ENCODE data around the gene RASL11A.

RASL11A gene

GRCh38 chr13:27251166-27252091, 19.2 kb upstream of the RASL11A start, which contains the start of gene RPL21:
Gene RPL21 (plus strand): TSS chr13:27251558. CDS start chr13:27253777, 2,219 bp downstream.
- Histone ChIP-seq H3K27ac (ENCODE audit: low read depth, low read length, severe bottlenecking) (peak within 1 kb of the TSS; percentile 99), H3K9me3 (ENCODE audit: control insufficient read depth, low read length) (no peaks in the 10 kb centered on the region), H3K4me1 (ENCODE audit: control insufficient read depth, insufficient read depth, low read length, poor library complexity, severe bottlenecking) (peaks cover 7% of the 10 kb centered on the region), H3K36me3 (ENCODE audit: control insufficient read depth, insufficient read depth, low read length) (peaks cover 41% of the 10 kb centered on the region), H3K4me3 (ENCODE audit: extremely low read depth, insufficient read depth, low read length, poor library complexity, severe bottlenecking) (peak within 1 kb of the TSS; percentile 98)
- WGBS, 2 experiments (ENCODE audit: insufficient coverage in 2 of 2) = 0% methylated on average over 56 to 59 of the region's 69 CpGs

GRCh38 chr13:27252467-27252866, 18.2 kb upstream of the RASL11A start:
- Histone ChIP-seq H3K27ac (ENCODE audit: low read depth, low read length, severe bottlenecking) (no peak overlapping the region), H3K36me3 (ENCODE audit: control insufficient read depth, insufficient read depth, low read length) (peaks cover 52% of the 10 kb centered on the region), H3K4me3 (ENCODE audit: extremely low read depth, insufficient read depth, low read length, poor library complexity, severe bottlenecking) (peak overlapping the region; percentile 98), H3K4me1 (ENCODE audit: control insufficient read depth, insufficient read depth, low read length, poor library complexity, severe bottlenecking) (peaks cover 7% of the 10 kb centered on the region), H3K9me3 (ENCODE audit: control insufficient read depth, low read length) (no peaks in the 10 kb centered on the region)

GRCh38 chr13:27257233-27257568, 13.4 kb upstream of the RASL11A start:
- H3K36me3 ChIP-seq (ENCODE audit: control insufficient read depth, insufficient read depth, low read length) = peaks cover 96% of the 10 kb centered on the region
- H3K4me1 ChIP-seq (ENCODE audit: control insufficient read depth, insufficient read depth, low read length, poor library complexity, severe bottlenecking) = peaks cover 7% of the 10 kb centered on the region
- WGBS, 2 experiments (ENCODE audit: insufficient coverage in 2 of 2) = 90 to 100% methylated on average over 2 of the region's 3 CpGs
- H3K9me3 ChIP-seq (ENCODE audit: control insufficient read depth, low read length) = no peaks in the 10 kb centered on the region
- H3K27ac ChIP-seq (ENCODE audit: low read depth, low read length, severe bottlenecking) = no peak overlapping the region
- H3K4me3 ChIP-seq (ENCODE audit: extremely low read depth, insufficient read depth, low read length, poor library complexity, severe bottlenecking) = no peak overlapping the region

- Histone ChIP-seq H3K36me3 (ENCODE audit: control insufficient read depth, insufficient read depth, low read length) (peaks cover 95% of the 10 kb centered on the region), H3K27ac (ENCODE audit: low read depth, low read length, severe bottlenecking) (peak overlapping the region; percentile 16), H3K4me3 (ENCODE audit: extremely low read depth, insufficient read depth, low read length, poor library complexity, severe bottlenecking) (no peak overlapping the region), H3K4me1 (ENCODE audit: control insufficient read depth, insufficient read depth, low read length, poor library complexity, severe bottlenecking) (peaks cover 7% of the 10 kb centered on the region), H3K9me3 (ENCODE audit: control insufficient read depth, low read length) (no peaks in the 10 kb centered on the region)
- WGBS, 2 experiments (ENCODE audit: insufficient coverage in 2 of 2) = 93 to 94% methylated on average over 9 to 10 of the region's 11 CpGs
These were observed 12.9 kb upstream of the RASL11A start for GRCh38 chr13:27257648-27258253.

GRCh38 chr13:27258637-27259386, 11.8 kb upstream of the RASL11A start:
- Histone ChIP-seq H3K4me1 (ENCODE audit: control insufficient read depth, insufficient read depth, low read length, poor library complexity, severe bottlenecking) (no peaks in the 10 kb centered on the region), H3K9me3 (ENCODE audit: control insufficient read depth, low read length) (no peaks in the 10 kb centered on the region), H3K4me3 (ENCODE audit: extremely low read depth, insufficient read depth, low read length, poor library complexity, severe bottlenecking) (no peak overlapping the region), H3K27ac (ENCODE audit: low read depth, low read length, severe bottlenecking) (no peak overlapping the region), H3K36me3 (ENCODE audit: control insufficient read depth, insufficient read depth, low read length) (peaks cover 84% of the 10 kb centered on the region)
- WGBS, 2 experiments (ENCODE audit: insufficient coverage in 2 of 2) = 93 to 94% methylated on average over 2 to 5 of the region's 5 CpGs

GRCh38 chr13:27259831-27260230, 10.8 kb upstream of the RASL11A start:
- peaks cover 78% of the 10 kb centered on the region for H3K36me3 ChIP-seq (ENCODE audit: control insufficient read depth, insufficient read depth, low read length)
- H3K9me3 ChIP-seq (ENCODE audit: control insufficient read depth, low read length) = no peaks in the 10 kb centered on the region
- H3K4me3 ChIP-seq (ENCODE audit: extremely low read depth, insufficient read depth, low read length, poor library complexity, severe bottlenecking) = no peak overlapping the region
- no peaks in the 10 kb centered on the region for H3K4me1 ChIP-seq (ENCODE audit: control insufficient read depth, insufficient read depth, low read length, poor library complexity, severe bottlenecking)
- WGBS, 2 experiments (ENCODE audit: insufficient coverage in 2 of 2) = 80 to 90% methylated on average over 1 to 2 of the region's 2 CpGs
- H3K27ac ChIP-seq (ENCODE audit: low read depth, low read length, severe bottlenecking) = no peak overlapping the region

- H3K4me1 ChIP-seq (ENCODE audit: control insufficient read depth, insufficient read depth, low read length, poor library complexity, severe bottlenecking) = no peaks in the 10 kb centered on the region
- H3K4me3 ChIP-seq (ENCODE audit: extremely low read depth, insufficient read depth, low read length, poor library complexity, severe bottlenecking) = no peak overlapping the region
- H3K9me3 ChIP-seq (ENCODE audit: control insufficient read depth, low read length) = no peaks in the 10 kb centered on the region
- WGBS, 2 experiments (ENCODE audit: insufficient coverage in 2 of 2) = 100% methylated on average over 1 of the region's 5 CpGs; no CpG with 5 or more reads in 1 of the 2 experiments
- H3K36me3 ChIP-seq (ENCODE audit: control insufficient read depth, insufficient read depth, low read length) = peaks cover 62% of the 10 kb centered on the region
- no peak overlapping the region for H3K27ac ChIP-seq (ENCODE audit: low read depth, low read length, severe bottlenecking)
These were observed 9.2 kb upstream of the RASL11A start for GRCh38 chr13:27261396-27261795.

- Histone ChIP-seq H3K9me3 (ENCODE audit: control insufficient read depth, low read length) (no peaks in the 10 kb centered on the region), H3K4me3 (ENCODE audit: extremely low read depth, insufficient read depth, low read length, poor library complexity, severe bottlenecking) (no peak overlapping the region), H3K36me3 (ENCODE audit: control insufficient read depth, insufficient read depth, low read length) (peaks cover 42% of the 10 kb centered on the region), H3K4me1 (ENCODE audit: control insufficient read depth, insufficient read depth, low read length, poor library complexity, severe bottlenecking) (no peaks in the 10 kb centered on the region), H3K27ac (ENCODE audit: low read depth, low read length, severe bottlenecking) (no peak overlapping the region)
- 100% methylated on average over 1 of the region's 2 CpGs; no CpG with 5 or more reads in 1 of the 2 experiments for WGBS, 2 experiments (ENCODE audit: insufficient coverage in 2 of 2)
These were observed 7.2 kb upstream of the RASL11A start for GRCh38 chr13:27263438-27263837.

- peak overlapping the region; percentile 24 for H3K27ac ChIP-seq (ENCODE audit: low read depth, low read length, severe bottlenecking)
These were observed 6.4 kb upstream of the RASL11A start for GRCh38 chr13:27264181-27264580.

GRCh38 chr13:27264648-27265047, 6.0 kb upstream of the RASL11A start:
- Histone ChIP-seq H3K4me3 (ENCODE audit: extremely low read depth, insufficient read depth, low read length, poor library complexity, severe bottlenecking) (no peak overlapping the region), H3K4me1 (ENCODE audit: control insufficient read depth, insufficient read depth, low read length, poor library complexity, severe bottlenecking) (no peaks in the 10 kb centered on the region), H3K9me3 (ENCODE audit: control insufficient read depth, low read length) (no peaks in the 10 kb centered on the region), H3K27ac (ENCODE audit: low read depth, low read length, severe bottlenecking) (peak overlapping the region; percentile 24), H3K36me3 (ENCODE audit: control insufficient read depth, insufficient read depth, low read length) (peaks cover 30% of the 10 kb centered on the region)
- WGBS, 2 experiments (ENCODE audit: insufficient coverage in 2 of 2) = 100% methylated on average over 1 of the region's 1 CpG; no CpG with 5 or more reads in 1 of the 2 experiments

More at GRCh38 chr13:27264181-27264580, 6.4 kb upstream of the RASL11A start:
- Histone ChIP-seq H3K36me3 (ENCODE audit: control insufficient read depth, insufficient read depth, low read length) (peaks cover 35% of the 10 kb centered on the region), H3K4me3 (ENCODE audit: extremely low read depth, insufficient read depth, low read length, poor library complexity, severe bottlenecking) (no peak overlapping the region), H3K4me1 (ENCODE audit: control insufficient read depth, insufficient read depth, low read length, poor library complexity, severe bottlenecking) (no peaks in the 10 kb centered on the region), H3K9me3 (ENCODE audit: control insufficient read depth, low read length) (no peaks in the 10 kb centered on the region)
- WGBS, 2 experiments (ENCODE audit: insufficient coverage in 2 of 2) = 92 to 98% methylated on average over 4 of the region's 5 CpGs
